T47D (cell line): ENCODE measurements around the gene CYP26C1.

Experiments
- DNase-seq, 2 experiments: peaks; one replicate each; pipeline versions ENCODE4 v3.0.0 to v3.0.0-alpha.2; 2011 to 2012; ENCODE audit warnings: low read depth in 1 of 2, low spot score in 1 of 2
- JUND ChIP-seq: IDR thresholded peaks from 2 replicates; pipeline ENCODE4 v1.6.1; 2012; ENCODE audit warnings: low read depth
- in situ Hi-C: cut with HindIII; loops from 2 replicates; pipeline ENCODE4 v1.10.0; 2016; ENCODE audit warnings: low sequenced_read_pairs, low pct_unique_long_range_greater_than_20kb

Gene CYP26C1

GRCh38 chr10:93067443-93068365, 7.1 kb downstream of the CYP26C1 start:
- TF ChIP-seq JUND, result no peak
- no peak for DNase-seq
- in situ Hi-C loops, result no loop called here

- no peak for TF ChIP-seq JUND
Measured at GRCh38 chr10:93068411-93069244, 8.0 kb downstream of the CYP26C1 start.

GRCh38 chr10:93069245-93069561, 8.6 kb downstream of the CYP26C1 start:
- no peak for DNase-seq
- in situ Hi-C loops, result no loop called here
- TF ChIP-seq JUND, result no peak

More at GRCh38 chr10:93068411-93069244, 8.0 kb downstream of the CYP26C1 start:
- DNase-seq, result no peak
- in situ Hi-C loops, result no loop called here

GRCh38 chr10:93070378-93071176, 10.0 kb downstream of the CYP26C1 start:
- in situ Hi-C loops, result no loop called here
- no peak for TF ChIP-seq JUND
- no peak for DNase-seq

GRCh38 chr10:93071177-93071472, 10.5 kb downstream of the CYP26C1 start:
- in situ Hi-C loops, result no loop called here
- DNase-seq, result no peak
- no peak for TF ChIP-seq JUND

GRCh38 chr10:93071674-93072224, 11.2 kb downstream of the CYP26C1 start:
- no peak for TF ChIP-seq JUND
- DNase-seq, result peak; percentile 84 to 99
- in situ Hi-C loops, result no loop called here

GRCh38 chr10:93072225-93072712, 11.7 kb downstream of the CYP26C1 start:
- TF ChIP-seq JUND, result no peak
- in situ Hi-C loops, result no loop called here
- DNase-seq, result peak; percentile 58 to 84

GRCh38 chr10:93072713-93073538, 12.3 kb downstream of the CYP26C1 start:
- in situ Hi-C loops, result no loop called here
- no peak for DNase-seq
- no peak for TF ChIP-seq JUND

GRCh38 chr10:93073539-93074146, 13.0 kb downstream of the CYP26C1 start, which contains the start of gene CYP26A1:
Gene CYP26A1, plus strand, starts transcription at chr10:93073893. Its CDS starts 42 bp downstream, at chr10:93073935.
- TF ChIP-seq JUND, result no peak
- DNase-seq, result peak in 1 of 2 experiments; percentile 33
- in situ Hi-C loops, result no loop called here

GRCh38 chr10:93074147-93074596, 13.6 kb downstream of the CYP26C1 start:
- in situ Hi-C loops, result no loop called here
- DNase-seq, result no peak

More at GRCh38 chr10:93074147-93074596, 13.6 kb downstream of the CYP26C1 start:
- TF ChIP-seq JUND, result no peak
